Measurements from ENCODE around the gene NCKIPSD. TPM values are rescaled to one million over a fixed set of nuclear protein-coding genes. Genes with fewer than 3 reads are reported as not detected.

The NCKIPSD gene
- total and polyA plus RNA-seq, 7 experiments from 2014 or later = 8.6 to 42.1 (median 20.3) TPM

DNA sequence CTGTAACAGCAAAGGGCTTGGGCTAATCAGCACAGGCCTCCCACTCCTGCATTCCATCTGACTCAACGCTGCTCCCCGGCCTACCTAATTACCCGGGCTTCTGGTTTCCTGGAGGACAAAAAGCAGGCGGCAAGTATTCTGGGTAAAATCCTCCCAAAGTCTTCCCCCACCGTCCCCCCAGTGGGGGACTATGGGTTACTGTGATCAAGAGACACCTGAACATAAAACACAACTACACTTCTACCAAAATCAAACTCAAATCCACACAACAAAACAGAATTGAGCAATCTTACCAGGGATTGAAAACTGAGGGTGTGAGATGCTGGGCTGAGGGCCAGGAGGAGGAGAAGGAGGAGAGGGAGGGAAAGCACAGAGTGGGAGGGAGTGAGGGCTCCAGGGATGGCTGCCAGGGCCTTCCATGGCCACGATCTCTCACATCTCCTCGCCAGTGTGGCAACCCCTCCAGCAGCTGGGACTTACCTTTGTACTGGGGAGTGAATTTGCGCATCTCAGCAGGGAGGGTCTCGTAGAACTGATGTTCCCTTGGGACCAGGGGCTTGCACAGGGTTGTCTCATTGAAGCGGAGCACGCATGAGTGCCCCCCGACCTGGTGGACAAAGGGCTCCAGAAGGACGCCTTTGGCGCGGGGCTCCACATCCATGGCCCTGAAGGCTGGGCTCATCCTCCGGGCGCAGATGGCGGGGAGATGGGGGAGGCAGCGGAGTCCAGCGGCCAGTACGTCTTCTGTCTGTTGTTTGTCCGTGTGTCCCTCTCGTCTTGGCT, 9.1 kb upstream of the NCKIPSD start:
- Mint-ChIP-seq H3K36me3 (peaks cover 5 to 31% (median 17%) of the 10 kb centered on the region in 5 donors), H3K27ac (peak overlapping the region in 6 of 9 donors; percentile 39 to 86 (median 59)), H3K9me3 (no peaks in the 10 kb centered on the region), H3K4me3 (no peak overlapping the region), H3K4me1 (peaks cover 5 to 29% (median 12%) of the 10 kb centered on the region in 7 donors), H3K27me3 (no peaks in the 10 kb centered on the region)
- H3K27me3 ChIP-seq (ENCODE audit: control insufficient read depth in 2 of 2, insufficient read depth in 2 of 2, low read length in 2 of 2) = no peaks in the 10 kb centered on the region
- H3K27ac ChIP-seq (ENCODE audit: low read depth, low read length) = no peak overlapping the region
- DNase-seq (no peak), ATAC-seq (no peak)
- peaks cover 0 to 4% of the 10 kb centered on the region in 2 donors for H3K4me1 ChIP-seq (ENCODE audit: control insufficient read depth in 2 of 2, insufficient read depth in 2 of 2, low read length in 2 of 2)
- no peaks in the 10 kb centered on the region for H3K9me3 ChIP-seq (ENCODE audit: control insufficient read depth in 2 of 3, low read length in 3 of 3)
- ChIA-PET POLR2A (no interaction called here), CTCF (no interaction called here)
- peaks cover 20 to 71% (median 34%) of the 10 kb centered on the region in 3 experiments for H3K36me3 ChIP-seq (ENCODE audit: control insufficient read depth in 2 of 3, insufficient read depth in 3 of 3, low read length in 3 of 3)
- no peak overlapping the region for H3K4me3 ChIP-seq (ENCODE audit: low read length)
- intact Hi-C loops (cut with micrococcal nuclease) = no loop called here

- peaks cover 5 to 28% (median 14%) of the 10 kb centered on the region in 5 donors for H3K36me3 Mint-ChIP-seq
- CTCF ChIA-PET = interaction anchor here (0.6 kb wide), 1 partner anchor 43 kb away, joined by 3 read pairs; no protein-coding TSS in a partner anchor
These were observed 8.1 kb upstream of the NCKIPSD start for GRCh38 chr3:48693826-48694225.

DNA sequence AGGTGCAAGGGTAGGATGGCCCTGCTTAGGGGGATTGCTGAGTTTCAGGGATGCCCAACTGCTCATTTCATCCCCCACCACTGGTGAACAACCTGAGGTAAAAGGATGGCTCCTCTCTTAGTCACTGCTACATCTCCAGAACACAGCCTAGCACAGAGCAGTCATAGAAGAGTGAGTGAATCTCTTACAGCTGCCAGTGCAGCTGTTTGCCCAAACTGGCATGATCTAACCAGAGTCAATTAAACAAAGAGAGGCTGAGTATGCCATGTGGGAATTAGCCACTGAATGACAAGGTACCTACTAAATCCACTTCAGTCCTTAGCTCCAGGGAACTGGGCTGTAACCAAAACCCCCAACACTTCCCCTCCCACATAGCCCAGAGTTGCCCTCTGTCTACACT, 6.8 kb upstream of the NCKIPSD start:
- DNase-seq = no peak
- Mint-ChIP-seq H3K36me3 (peaks cover 5 to 31% (median 19%) of the 10 kb centered on the region in 5 donors), H3K9me3 (no peaks in the 10 kb centered on the region), H3K4me1 (peaks cover 4 to 17% (median 11%) of the 10 kb centered on the region in 7 donors), H3K27me3 (no peaks in the 10 kb centered on the region), H3K4me3 (no peak overlapping the region), H3K27ac (peak overlapping the region in 4 of 9 donors; percentile 38 to 62 (median 44))
- Histone ChIP-seq H3K4me1 (ENCODE audit: control insufficient read depth in 2 of 2, insufficient read depth in 2 of 2, low read length in 2 of 2) (peaks cover 0 to 4% of the 10 kb centered on the region in 2 donors), H3K4me3 (ENCODE audit: low read length) (no peak overlapping the region), H3K36me3 (ENCODE audit: control insufficient read depth in 2 of 3, insufficient read depth in 3 of 3, low read length in 3 of 3) (peaks cover 20 to 77% (median 30%) of the 10 kb centered on the region in 3 experiments), H3K9me3 (ENCODE audit: control insufficient read depth in 2 of 3, low read length in 3 of 3) (no peaks in the 10 kb centered on the region), H3K27me3 (ENCODE audit: control insufficient read depth in 2 of 2, insufficient read depth in 2 of 2, low read length in 2 of 2) (no peaks in the 10 kb centered on the region), H3K27ac (ENCODE audit: low read depth, low read length) (no peak overlapping the region)
- intact Hi-C loops (cut with micrococcal nuclease) = no loop called here
- CTCF ChIA-PET = interaction anchor here (1.3 kb wide), 1 partner anchor 47 kb away, joined by 3 read pairs; no protein-coding TSS in a partner anchor
- ATAC-seq = no peak
- POLR2A ChIA-PET = interaction anchor here (0.6 kb wide), 2 partner anchors 201 to 401 kb away, joined by 3 read pairs; partner anchors contain the start of gene QRICH1

More at GRCh38 chr3:48693826-48694225, 8.1 kb upstream of the NCKIPSD start:
- Histone ChIP-seq H3K9me3 (ENCODE audit: control insufficient read depth in 2 of 3, low read length in 3 of 3) (no peaks in the 10 kb centered on the region), H3K27me3 (ENCODE audit: control insufficient read depth in 2 of 2, insufficient read depth in 2 of 2, low read length in 2 of 2) (no peaks in the 10 kb centered on the region), H3K4me3 (ENCODE audit: low read length) (no peak overlapping the region), H3K36me3 (ENCODE audit: control insufficient read depth in 2 of 3, insufficient read depth in 3 of 3, low read length in 3 of 3) (peaks cover 20 to 73% (median 30%) of the 10 kb centered on the region in 3 experiments), H3K4me1 (ENCODE audit: control insufficient read depth in 2 of 2, insufficient read depth in 2 of 2, low read length in 2 of 2) (peaks cover 0 to 4% of the 10 kb centered on the region in 2 donors), H3K27ac (ENCODE audit: low read depth, low read length) (no peak overlapping the region)
- Mint-ChIP-seq H3K27ac (peak overlapping the region in 1 of 9 donors; percentile 46), H3K4me3 (no peak overlapping the region), H3K9me3 (no peaks in the 10 kb centered on the region), H3K27me3 (no peaks in the 10 kb centered on the region), H3K4me1 (peaks cover 5 to 19% (median 12%) of the 10 kb centered on the region in 7 donors)
- intact Hi-C loops (cut with micrococcal nuclease) = no loop called here
- DNase-seq (no peak), ATAC-seq (no peak)
- POLR2A ChIA-PET = no interaction called here

- Mint-ChIP-seq H3K27ac (peak overlapping the region in 2 of 9 donors; percentile 17 to 80), H3K27me3 (no peaks in the 10 kb centered on the region), H3K36me3 (peaks cover 5 to 27% (median 19%) of the 10 kb centered on the region in 5 donors), H3K4me1 (peaks cover 6 to 18% (median 12%) of the 10 kb centered on the region in 7 donors), H3K9me3 (no peaks in the 10 kb centered on the region), H3K4me3 (peak overlapping the region in 1 of 10 donors; percentile 21)
- ChIA-PET CTCF (interaction anchor here (0.6 kb wide), 1 partner anchor 16 kb away, joined by 3 read pairs; no protein-coding TSS in a partner anchor), POLR2A (interaction anchor here (0.5 to 0.6 kb wide), 2 partner anchors 249 to 406 kb away, joined by 3 read pairs; no protein-coding TSS in a partner anchor)
- Histone ChIP-seq H3K27me3 (ENCODE audit: control insufficient read depth in 2 of 2, insufficient read depth in 2 of 2, low read length in 2 of 2) (no peaks in the 10 kb centered on the region), H3K4me1 (ENCODE audit: control insufficient read depth in 2 of 2, insufficient read depth in 2 of 2, low read length in 2 of 2) (no peaks in the 10 kb centered on the region), H3K4me3 (ENCODE audit: low read length) (no peak overlapping the region), H3K27ac (ENCODE audit: low read depth, low read length) (no peak overlapping the region), H3K9me3 (ENCODE audit: control insufficient read depth in 2 of 3, low read length in 3 of 3) (no peaks in the 10 kb centered on the region), H3K36me3 (ENCODE audit: control insufficient read depth in 2 of 3, insufficient read depth in 3 of 3, low read length in 3 of 3) (peaks cover 20 to 82% (median 30%) of the 10 kb centered on the region in 3 experiments)
- DNase-seq (no peak), ATAC-seq (no peak)
- intact Hi-C loops (cut with micrococcal nuclease) = no loop called here
These were observed 5.2 kb upstream of the NCKIPSD start for GRCh38 chr3:48690846-48691458.

- intact Hi-C loops (cut with micrococcal nuclease) = loop anchor here (10.0 kb wide), 3 partner anchors 205 to 785 kb away; partner anchors contain the start of genes DAG1 (in 1 of the 2), QRICH1 (in 1 of the 2) and SLC25A20 (in 1 of the 2)
- Histone ChIP-seq H3K36me3 (ENCODE audit: control insufficient read depth in 2 of 3, insufficient read depth in 3 of 3, low read length in 3 of 3) (peaks cover 20 to 70% (median 21%) of the 10 kb centered on the region in 3 experiments), H3K4me3 (ENCODE audit: low read length) (no peak overlapping the region), H3K27ac (ENCODE audit: low read depth, low read length) (no peak overlapping the region), H3K27me3 (ENCODE audit: control insufficient read depth in 2 of 2, insufficient read depth in 2 of 2, low read length in 2 of 2) (no peaks in the 10 kb centered on the region), H3K4me1 (ENCODE audit: control insufficient read depth in 2 of 2, insufficient read depth in 2 of 2, low read length in 2 of 2) (peaks cover 6 to 8% of the 10 kb centered on the region in 2 donors), H3K9me3 (ENCODE audit: control insufficient read depth in 2 of 3, low read length in 3 of 3) (no peaks in the 10 kb centered on the region)
- peak overlapping the region in 1 of 9 donors; percentile 69 for H3K27ac Mint-ChIP-seq
- H3K36me3 Mint-ChIP-seq = peaks cover 5 to 22% (median 15%) of the 10 kb centered on the region in 5 donors
- DNase-seq (no peak), ATAC-seq (no peak)
- H3K9me3 Mint-ChIP-seq = no peaks in the 10 kb centered on the region
- peaks cover 13 to 22% (median 16%) of the 10 kb centered on the region in 7 donors for H3K4me1 Mint-ChIP-seq
- ChIA-PET CTCF (no interaction called here), POLR2A (no interaction called here)
- H3K4me3 Mint-ChIP-seq = no peak overlapping the region
- H3K27me3 Mint-ChIP-seq = no peaks in the 10 kb centered on the region
These were observed 3.7 kb upstream of the NCKIPSD start for GRCh38 chr3:48689384-48689783.

- peaks cover 20 to 27% (median 22%) of the 10 kb centered on the region in 7 donors for H3K4me1 Mint-ChIP-seq
- H3K27ac Mint-ChIP-seq = no peak overlapping the region
These were observed 3.0 kb upstream of the NCKIPSD start for GRCh38 chr3:48688737-48689075.

More at GRCh38 chr3:48688737-48689075, 3.0 kb upstream of the NCKIPSD start:
- H3K36me3 ChIP-seq (ENCODE audit: control insufficient read depth in 2 of 3, insufficient read depth in 3 of 3, low read length in 3 of 3) = peaks cover 16 to 64% (median 20%) of the 10 kb centered on the region in 3 experiments
- intact Hi-C loops (cut with micrococcal nuclease) = loop anchor here (10.0 kb wide), 3 partner anchors 206 to 786 kb away; partner anchors contain the start of genes DAG1 (in 1 of the 2), QRICH1 (in 1 of the 2) and SLC25A20 (in 1 of the 2)
- Mint-ChIP-seq H3K36me3 (peaks cover 5 to 22% (median 15%) of the 10 kb centered on the region in 5 donors), H3K27me3 (no peaks in the 10 kb centered on the region), H3K4me3 (peak overlapping the region in 1 of 10 donors; percentile 29), H3K9me3 (no peaks in the 10 kb centered on the region)
- ChIA-PET POLR2A (interaction anchor here (0.7 to 0.8 kb wide), 2 partner anchors 28 to 365 kb away, joined by 3 read pairs; partner anchors contain the start of gene IP6K2), CTCF (interaction anchor here (0.6 to 1.1 kb wide), 3 partner anchors 12 to 925 kb away, joined by 3 to 6 read pairs (median 3); no protein-coding TSS in a partner anchor)
- no peak for DNase-seq
- H3K27me3 ChIP-seq (ENCODE audit: control insufficient read depth in 2 of 2, insufficient read depth in 2 of 2, low read length in 2 of 2) = no peaks in the 10 kb centered on the region
- no peaks in the 10 kb centered on the region for H3K9me3 ChIP-seq (ENCODE audit: control insufficient read depth in 2 of 3, low read length in 3 of 3)
- H3K4me3 ChIP-seq (ENCODE audit: low read length) = no peak overlapping the region
- no peak for ATAC-seq
- H3K4me1 ChIP-seq (ENCODE audit: control insufficient read depth in 2 of 2, insufficient read depth in 2 of 2, low read length in 2 of 2) = peaks cover 8 to 13% of the 10 kb centered on the region in 2 donors
- no peak overlapping the region for H3K27ac ChIP-seq (ENCODE audit: low read depth, low read length)
